ENCODE results near the gene ERP44.

- TF ChIP-seq CTCF (IDR thresholded peaks at IDR 0.05; ENCODE audit: insufficient read depth, low read length, poor library complexity, severe bottlenecking) (no peak), EZH2phosphoT487 (conservative IDR thresholded peaks at IDR 0.05; ENCODE audit: low read length) (no peak)
Measured at GRCh38 chr9:100029251-100029650, 69.5 kb downstream of the ERP44 start.
